HepG2 (cell line): ENCODE results near the gene THOC2. TPM values are rescaled to one million over a fixed set of nuclear protein-coding genes. Genes with fewer than 3 reads are reported as not detected.

ENCODE experiments used
- ATAC-seq: fragments of 200-7000 bp; cut with Tn5 transposase; 3 replicates; pipeline ENCODE4 v1.9.1; 2020; ENCODE audit warnings: mild to moderate bottlenecking, moderate library complexity
- BruUV-seq: library from RNA; stranded (reverse); fragments of 400-500 nt; replicated peaks from 2 replicates; lab custom pipeline; 2021; lab: Mats Ljungman, UMichigan
- CTCF ChIA-PET: fragments of 300-600 bp; formaldehyde crosslinking; extraction: SDS; loops from one replicate; lab custom pipeline; 2021; ENCODE audit warnings: low total read pairs, inconsistent platforms, low intra/inter-chr PET ratio; lab: Yijun Ruan, JAX
- POLR2A ChIA-PET: fragments of 350-600 bp; sonication (Branson Sonifier 250); formaldehyde crosslinking; loops from one replicate; lab custom pipeline; 2020; ENCODE audit warnings: antibody characterized with exemption, inconsistent platforms; lab: Yijun Ruan, JAX
- DNase-seq: peaks from one replicate; pipeline ENCODE4 v3.0.0-alpha.2; 2015; ENCODE audit warnings: low spot score
- FAIRE-seq: peaks from 3 replicates; lab custom pipeline; 2011; peaks lifted over from hg19 to GRCh38; lab: Jason Lieb, UNC
- H2AFZ ChIP-seq: one replicate; pipeline ENCODE4 v1.6.1; 2011; ENCODE audit warnings: low read length, inconsistent platforms
- H3K27ac ChIP-seq: fragments of 300-600 bp; 3 replicates; pipeline ENCODE4 v1.8.0; 2011; ENCODE audit warnings: mixed run types, mild to moderate bottlenecking, mixed read lengths, low read length, inconsistent platforms; ENCODE audit not compliant: insufficient read depth; ENCODE audit errors: extremely low read length
- H3K27me3 ChIP-seq, 2 experiments: fragments of 200-600 bp in 1 of 2; 2 replicates in 1 of 2; 3 replicates in 1 of 2; pipeline versions ENCODE4 v1.6.0 to v1.8.0; 2011; ENCODE audit warnings: low read length in 2 of 2, mild to moderate bottlenecking in 2 of 2, moderate library complexity in 2 of 2, inconsistent platforms in 1 of 2; ENCODE audit not compliant: insufficient read depth in 2 of 2, control insufficient read depth in 1 of 2
- H3K36me3 ChIP-seq, 2 experiments: fragments of 200-600 bp in 1 of 2; replicated peaks in 1 of 2; 2 replicates in 1 of 2; 3 replicates in 1 of 2; pipeline versions ENCODE4 v1.5.1 to v1.8.0; 2011; ENCODE audit warnings: low read length in 2 of 2, inconsistent platforms in 1 of 2; ENCODE audit not compliant: insufficient read depth in 2 of 2, control insufficient read depth in 1 of 2
- H3K4me1 ChIP-seq: 2 replicates; pipeline ENCODE4 v1.5.1; 2012; ENCODE audit warnings: low read length, inconsistent platforms; ENCODE audit not compliant: insufficient read depth
- H3K4me2 ChIP-seq: 2 replicates; pipeline ENCODE4 v1.6.0; 2011; ENCODE audit warnings: low read depth, low read length, inconsistent platforms
- H3K4me3 ChIP-seq, 3 experiments: fragments of 200-600 bp in 1 of 3; sonication (generic), shearing (Covaris generic) in 1 of 3; replicated peaks in 1 of 3; 2 replicates each; pipeline ENCODE4 v1.5.1; 2011 to 2016; ENCODE audit warnings: low read length in 3 of 3, inconsistent platforms in 2 of 3, low read depth in 2 of 3, mild to moderate bottlenecking in 2 of 3, control low read depth in 1 of 3, mixed read lengths in 1 of 3; ENCODE audit not compliant: insufficient read depth in 1 of 3
- H3K79me2 ChIP-seq: one replicate; pipeline ENCODE4 v1.6.1; 2011; ENCODE audit warnings: low read length, inconsistent platforms; ENCODE audit not compliant: insufficient read depth
- H3K9ac ChIP-seq: 2 replicates; pipeline ENCODE4 v1.6.0; 2011; ENCODE audit warnings: mild to moderate bottlenecking, low read depth, low read length, inconsistent platforms; ENCODE audit not compliant: insufficient read depth
- H3K9me3 ChIP-seq: 2 replicates; pipeline ENCODE4 v1.5.1; 2012; ENCODE audit warnings: mild to moderate bottlenecking, low read length
- H4K20me1 ChIP-seq: 2 replicates; pipeline ENCODE4 v1.6.0; 2011; ENCODE audit warnings: inconsistent platforms, mild to moderate bottlenecking, low read length, moderate library complexity; ENCODE audit not compliant: insufficient read depth
- CBX5 ChIP-seq: sonication (generic); formaldehyde crosslinking; IDR thresholded peaks from 2 replicates; pipeline ENCODE4 v1.4.0; 2020; ENCODE audit warnings: missing genetic modification reagents, borderline replicate concordance
- HBP1 ChIP-seq: IDR thresholded peaks from 2 replicates; pipeline ENCODE4 v1.6.1; 2016; ENCODE audit warnings: low read depth, control low read depth
- NFE2L1 ChIP-seq: sonication (generic); formaldehyde crosslinking; IDR thresholded peaks from 2 replicates; pipeline ENCODE4 v1.4.0; 2020; ENCODE audit warnings: missing genetic modification reagents, mild to moderate bottlenecking, borderline replicate concordance
- RFX1 ChIP-seq: fragments of 450-650 bp; IDR thresholded peaks from 2 replicates; pipeline ENCODE4 v1.6.1; 2017
- WGBS: methylation state at CpG from one replicate; pipeline ENCODE4 v1.1.6; 2017; ENCODE audit warnings: low lambda C conversion rate; 5-methylcytosine and 5-hydroxymethylcytosine counted together
- in situ Hi-C: cut with HindIII; loops from 2 replicates; pipeline ENCODE4 v1.10.0; 2017; ENCODE audit warnings: low pct_unique_long_range_greater_than_20kb; ENCODE audit not compliant: extremely low pct_ligation_motif_present
- intact Hi-C: fragments of 100-400 bp; cut with micrococcal nuclease; formaldehyde crosslinking; loops from one replicate; pipeline ENCODE4 v1.10.0; 2022; ENCODE audit not compliant: unreplicated experiment
- polyA plus RNA-seq, 8 experiments: library from polyadenylated mRNA; depleted of rRNA in 3 of 8; stranded (reverse) in 7 of 8; unstranded in 1 of 8; fragments of >200 nt; fragmentation: Illumina TruSeq in 4 of 8; extraction: Trizol in 4 of 8; gene quantifications; 2 replicates each; pipeline versions ENCODE4 v1.2.1 to v1.2.3, GENCODE V29; 2011 to 2016; ENCODE audit warnings: low read depth in 4 of 8, missing spikeins in 1 of 8, mixed read lengths in 1 of 8; ENCODE audit not compliant: insufficient read depth in 1 of 8
- total RNA-seq, 5 experiments: library from RNA; depleted of rRNA; stranded (reverse); fragments of >200 nt; fragmentation: Illumina TruSeq; extraction: Trizol; gene quantifications; 2 replicates each; pipeline ENCODE4 v1.2.3, GENCODE V29; 2016; ENCODE audit warnings: low read depth in 1 of 5

Gene THOC2
- total and polyA plus RNA-seq, 2 of the 13 experiments (the other 11 are each of a cell fraction or from before 2014, with no cell fraction given) = 87.1 to 101 TPM

DNA sequence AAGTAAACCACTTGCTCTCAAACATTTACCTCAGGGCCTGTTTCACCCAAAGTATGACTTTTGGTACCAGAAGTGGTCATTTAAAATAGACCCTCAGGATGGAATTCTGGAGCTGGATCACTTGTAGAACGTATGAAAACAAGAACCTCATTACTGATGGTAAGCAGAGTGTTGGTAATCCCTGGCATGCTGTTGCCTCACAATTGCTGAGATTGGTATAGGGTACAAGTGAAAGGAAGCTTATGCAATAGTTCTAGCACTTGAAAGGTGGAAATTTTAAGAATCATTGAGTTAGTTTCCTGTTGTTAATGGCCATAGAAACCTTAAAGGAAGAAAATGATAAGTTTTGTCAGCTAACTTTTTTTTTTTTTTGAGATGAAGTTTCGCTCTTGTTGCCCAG lies 22.3 kb upstream of the THOC2 start:
- no peak for DNase-seq
- Histone ChIP-seq H4K20me1 (no peaks in the 10 kb centered on the region), H3K4me2 (no peak overlapping the region), H3K79me2 (no peaks in the 10 kb centered on the region), H3K36me3 (no peaks in the 10 kb centered on the region), H3K9me3 (no peaks in the 10 kb centered on the region), H2AFZ (no peak overlapping the region), H3K4me1 (peaks cover 27% of the 10 kb centered on the region)
- intact Hi-C loops = no loop called here
- ChIA-PET POLR2A (no interaction called here), CTCF (no interaction called here)
- no peak for FAIRE-seq
- WGBS = 75% methylated on average over 2 of the region's 2 CpGs
- in situ Hi-C loops = no loop called here
- no TSS peak for BruUV-seq
- no peak for TF ChIP-seq HBP1 (CRISPR knock-in tag)
- TF ChIP-seq RFX1 = no peak
- TF ChIP-seq NFE2L1 = no peak
- TF ChIP-seq, all 625 proteins: peak for 0
- Histone ChIP-seq H3K4me3 (no peak overlapping the region), H3K27me3 (no peaks in the 10 kb centered on the region), H3K9ac (no peak overlapping the region), H3K27ac (no peak overlapping the region)
- ATAC-seq = no peak

DNA sequence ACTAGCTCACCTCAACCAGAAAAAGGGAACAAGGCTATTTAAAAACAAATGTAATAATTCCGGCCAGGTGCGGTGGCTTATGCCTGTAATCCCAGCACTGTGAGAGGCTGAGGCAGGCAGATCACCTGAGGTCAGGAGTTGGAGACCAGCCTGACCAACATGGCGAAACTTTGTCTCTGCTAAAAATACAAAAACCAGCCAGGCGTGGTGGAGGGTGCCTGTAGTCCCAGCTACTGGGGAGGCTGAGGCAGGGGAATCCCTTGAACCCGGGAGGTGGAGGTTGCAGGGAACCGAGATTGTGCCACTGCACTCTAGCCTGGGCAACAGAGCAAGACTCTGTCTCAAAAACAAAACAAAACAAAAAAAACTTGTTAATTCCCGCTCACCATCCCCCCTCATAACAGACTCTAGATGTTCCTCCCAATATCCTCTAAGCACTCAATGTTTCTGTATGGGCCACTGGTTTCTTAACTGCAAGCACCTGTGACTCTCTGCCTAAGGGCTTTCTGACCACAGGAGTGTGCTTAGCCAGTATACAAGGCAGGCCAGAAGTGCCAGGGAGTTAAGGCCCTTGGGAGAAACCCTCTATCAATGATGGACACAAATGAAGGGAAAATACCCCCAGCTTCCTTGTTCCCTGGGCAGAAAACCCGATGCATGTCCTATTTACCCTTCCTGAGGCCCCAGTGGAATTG lies 21.0 kb upstream of the THOC2 start:
- Histone ChIP-seq H3K9me3 (no peaks in the 10 kb centered on the region), H3K27ac (no peak overlapping the region), H3K4me3 (no peak overlapping the region), H3K79me2 (no peaks in the 10 kb centered on the region), H4K20me1 (no peaks in the 10 kb centered on the region), H3K9ac (no peak overlapping the region), H3K4me1 (peaks cover 19% of the 10 kb centered on the region), H3K36me3 (no peaks in the 10 kb centered on the region), H3K4me2 (no peak overlapping the region), H3K27me3 (no peaks in the 10 kb centered on the region), H2AFZ (no peak overlapping the region)
- BruUV-seq = no TSS peak
- no peak for FAIRE-seq
- no peak for DNase-seq
- POLR2A ChIA-PET = no interaction called here
- CTCF ChIA-PET = no interaction called here
- no peak for ATAC-seq
- no peak for TF ChIP-seq CBX5 (CRISPR knock-in tag)
- intact Hi-C loops = no loop called here
- 66% methylated on average over 6 of the region's 8 CpGs for WGBS
- in situ Hi-C loops = no loop called here
